KG1 (cell line): ENCODE data around the gene WLS.

ENCODE experiments used
- DNase-seq: peaks from one replicate; lab custom pipeline; 2025; lab: John Stamatoyannopoulos, UW

The WLS gene

DNA sequence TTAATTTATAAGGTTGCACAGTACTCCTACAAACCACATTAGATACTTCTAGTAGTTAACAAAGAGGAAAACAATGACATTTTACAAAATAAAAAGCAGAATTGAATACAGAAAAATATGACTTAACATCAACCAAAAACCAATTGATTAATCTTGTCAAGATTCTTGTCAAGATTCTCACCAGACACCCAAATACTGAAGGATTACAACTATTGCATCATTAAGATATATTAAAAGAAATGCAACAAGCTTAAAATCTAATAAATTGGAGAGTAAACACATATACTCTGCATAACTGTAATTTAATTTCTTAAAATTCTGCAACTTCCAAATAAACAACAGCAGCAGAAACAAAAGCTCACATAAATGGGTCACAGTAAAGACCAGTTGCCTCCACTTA is 4.7 kb downstream of the WLS start:
- DNase-seq, result no peak

GRCh38 chr1:68225781-68226180 is 6.5 kb downstream of the WLS start:
- DNase-seq, result no peak

DNA sequence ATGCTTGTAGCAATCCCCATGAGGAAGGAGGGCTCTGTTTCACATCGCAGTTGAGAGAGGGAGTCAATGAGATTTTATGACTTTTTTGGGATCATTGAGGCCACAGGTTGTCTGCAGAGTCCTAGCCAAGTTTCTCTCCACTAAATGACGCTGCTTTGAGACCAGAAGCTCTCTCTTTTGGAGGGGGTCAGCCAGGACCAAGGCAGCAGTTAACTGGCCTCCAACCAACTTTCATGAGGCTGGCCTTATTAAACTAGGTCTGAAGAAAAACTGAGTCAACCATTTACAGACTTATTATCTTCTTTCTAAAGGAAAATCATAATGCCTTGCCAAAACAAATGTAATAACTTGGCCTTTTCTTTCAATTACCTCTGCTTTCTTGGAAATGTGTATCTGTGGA is 8.6 kb downstream of the WLS start:
- no peak for DNase-seq

DNA sequence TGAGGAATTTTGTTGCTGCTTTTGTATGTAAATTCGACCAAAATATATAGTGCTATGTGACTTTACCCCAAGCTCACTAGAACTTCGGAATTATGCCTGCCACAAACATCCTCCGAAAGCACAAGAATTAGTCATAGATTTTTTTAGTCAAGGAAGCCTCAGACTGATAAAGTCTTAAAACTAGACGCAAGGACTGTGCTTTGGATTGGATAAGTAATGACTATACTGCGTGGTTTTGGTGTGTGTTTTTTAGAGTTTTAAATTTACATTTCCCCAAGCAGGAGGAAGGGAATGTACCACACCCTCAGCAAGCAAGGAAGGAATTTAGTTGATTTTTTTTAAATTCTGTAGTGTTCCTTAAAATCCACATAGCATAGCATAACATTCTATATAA is 10.3 kb downstream of the WLS start:
- DNase-seq, result no peak

- no peak for DNase-seq
Observed at GRCh38 chr1:68221001-68221979, 11.0 kb downstream of the WLS start.

- no peak for DNase-seq
Observed at GRCh38 chr1:68220420-68220819, 11.9 kb downstream of the WLS start.

DNA sequence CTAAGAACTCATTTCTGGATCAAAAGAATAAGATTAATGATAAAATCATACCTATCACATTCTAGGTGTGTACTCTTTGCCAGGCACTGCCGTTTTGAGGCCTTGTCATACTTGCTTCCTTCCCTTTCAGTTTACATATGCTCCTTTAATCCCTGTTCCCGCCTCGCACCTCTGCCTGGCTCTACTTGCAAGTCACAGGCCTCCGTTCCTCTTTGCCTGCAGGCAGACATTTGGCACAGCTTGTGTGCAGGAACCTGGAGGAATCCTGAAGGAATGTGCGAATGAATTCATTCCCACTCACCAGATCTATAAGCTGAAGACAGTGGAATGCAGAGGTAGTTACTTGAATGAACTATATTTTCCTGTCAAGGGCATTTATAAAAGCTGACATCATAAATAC is 13.8 kb downstream of the WLS start:
- no peak for DNase-seq

- no peak for DNase-seq
Observed at GRCh38 chr1:68217618-68218017, 14.7 kb downstream of the WLS start.

GRCh38 chr1:68217060-68217554 is 15.2 kb downstream of the WLS start:
- DNase-seq, result no peak

- no peak for DNase-seq
Observed at GRCh38 chr1:68216089-68216772, 16.1 kb downstream of the WLS start.

DNA sequence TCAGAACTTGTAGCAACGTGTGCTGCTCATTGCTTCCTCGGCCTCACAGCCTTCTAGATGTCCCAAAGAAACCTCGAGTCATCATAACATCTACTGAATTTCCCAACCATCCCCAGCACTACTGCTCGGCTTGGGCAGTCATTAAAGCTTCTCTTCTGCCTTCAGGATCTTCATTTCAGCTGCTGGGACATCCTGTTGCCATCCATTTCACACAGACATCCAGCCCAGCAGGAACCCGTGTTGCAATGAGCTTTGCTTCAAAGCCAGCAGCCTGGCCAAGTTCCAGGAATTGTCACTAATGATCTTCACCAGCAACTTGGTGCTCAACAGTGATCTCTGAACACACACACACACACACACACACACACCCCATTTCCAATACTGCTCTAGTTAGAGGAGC is 18.5 kb downstream of the WLS start:
- DNase-seq, result no peak

- no peak for DNase-seq
Observed at GRCh38 chr1:68211761-68212380, 20.5 kb downstream of the WLS start.

DNA sequence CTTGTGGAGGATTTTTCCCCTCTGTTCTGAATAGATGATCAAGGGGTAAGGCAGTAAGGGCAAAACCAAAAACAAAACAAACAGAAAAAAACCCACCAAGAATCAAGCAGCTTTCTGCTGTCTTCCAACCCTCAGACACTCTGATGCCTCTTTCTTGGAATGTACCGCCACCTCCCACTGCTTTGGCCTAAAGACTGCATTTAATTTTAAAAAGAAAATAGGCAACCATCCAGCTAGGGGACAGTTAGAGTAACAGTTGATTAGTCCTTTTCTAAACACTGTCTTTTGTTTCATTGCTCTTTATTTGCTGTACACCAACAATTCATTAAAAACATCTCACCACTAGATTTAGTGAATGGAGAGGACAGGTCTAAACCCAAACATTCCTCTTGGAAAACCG is 21.5 kb downstream of the WLS start:
- DNase-seq, result no peak

GRCh38 chr1:68210027-68210426 is 22.3 kb downstream of the WLS start:
- no peak for DNase-seq

GRCh38 chr1:68206848-68207689 is 25.3 kb downstream of the WLS start:
- DNase-seq, result no peak

DNA sequence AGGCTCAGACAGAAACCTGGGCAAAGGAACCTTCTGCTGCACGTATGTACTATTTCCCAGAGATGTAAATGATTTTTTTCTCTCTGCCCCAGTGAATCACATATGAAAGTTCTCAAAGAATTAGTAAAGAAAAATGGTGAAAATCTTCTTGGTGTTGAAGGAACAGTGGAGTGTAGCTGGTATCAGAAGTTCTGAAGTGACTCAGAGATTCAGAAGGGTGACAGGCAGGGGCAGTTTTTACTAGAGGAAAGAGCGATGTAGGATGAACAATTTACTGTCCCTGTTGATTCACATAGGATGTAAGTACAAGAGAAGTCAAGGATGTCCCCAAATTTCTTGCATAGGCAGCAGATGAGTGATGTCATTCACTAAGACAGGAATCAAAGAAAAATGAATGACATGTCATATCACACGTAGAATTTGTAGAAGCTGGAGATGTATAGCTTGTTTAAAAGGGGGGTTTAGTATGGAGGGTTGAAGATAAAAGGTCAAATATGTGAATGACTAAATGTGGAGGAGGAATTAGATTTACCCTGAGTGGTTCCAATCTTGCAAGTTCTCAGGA is 26.4 kb downstream of the WLS start:
- DNase-seq, result no peak

DNA sequence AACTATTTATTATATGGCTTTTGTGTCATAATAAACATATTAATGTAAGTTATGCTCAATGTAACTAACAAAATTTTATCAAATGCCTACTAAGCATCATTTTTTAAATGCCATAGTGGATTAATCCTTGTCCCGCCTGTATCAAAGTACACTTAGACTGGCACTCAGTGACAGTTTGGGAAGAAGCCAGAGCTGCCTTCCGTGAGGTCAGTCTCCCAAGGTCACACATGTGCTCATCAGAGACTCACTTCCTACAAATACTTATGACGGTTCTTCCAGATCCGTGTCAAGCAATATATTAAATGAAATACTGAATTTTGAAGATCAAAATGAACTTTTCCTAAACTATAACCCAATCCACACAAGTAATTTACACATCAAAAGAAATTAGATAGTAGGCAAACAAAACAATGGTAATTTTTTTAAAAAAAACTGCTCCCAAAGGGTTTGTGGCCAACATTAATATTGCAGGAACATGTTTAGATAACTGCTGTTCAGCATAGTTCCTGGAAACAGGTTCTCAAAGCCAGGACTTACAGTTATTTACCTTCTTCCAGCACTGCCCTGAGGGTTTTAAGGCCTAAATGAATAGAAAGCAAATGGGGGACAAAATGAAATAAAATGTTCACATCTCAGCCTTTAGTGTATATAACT is 27.2 kb downstream of the WLS start:
- DNase-seq, result no peak

GRCh38 chr1:68202239-68202832 is 30.0 kb downstream of the WLS start:
- DNase-seq, result no peak

DNA sequence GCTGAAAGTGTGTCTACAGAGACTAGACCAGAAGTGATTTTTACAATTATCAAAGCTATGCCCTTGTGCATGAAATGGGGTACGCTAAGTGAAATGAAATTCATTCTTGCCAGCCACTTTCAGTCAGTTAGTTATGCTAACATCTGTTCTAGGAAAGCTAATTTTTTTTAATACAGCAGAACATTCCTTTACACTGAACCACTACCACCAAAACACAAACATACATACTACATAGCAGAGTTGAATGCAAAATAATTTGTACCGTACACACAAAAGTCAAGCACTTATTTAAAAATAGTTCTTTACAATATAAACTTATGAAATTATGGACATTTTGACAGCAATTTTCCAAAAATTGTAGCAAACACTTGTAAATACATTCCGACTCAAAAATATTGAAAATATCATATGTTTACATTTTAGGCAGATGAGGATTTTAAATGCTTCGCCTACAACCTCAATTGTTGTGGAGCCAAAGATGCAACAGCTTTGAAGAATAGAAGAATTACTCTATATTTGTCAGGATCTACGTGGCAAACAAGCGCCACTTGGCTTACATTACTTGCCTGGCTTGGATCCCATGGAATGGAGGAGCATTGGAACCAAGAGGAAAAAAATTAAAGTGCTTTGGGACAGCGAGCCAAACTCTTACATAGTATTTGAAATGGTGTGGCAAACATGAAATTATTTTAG is 30.6 kb downstream of the WLS start:
- no peak for DNase-seq

- DNase-seq, result no peak
Observed at GRCh38 chr1:68199603-68200002, 32.7 kb downstream of the WLS start.
